GM23248 (cell line): ENCODE data around the gene FKBP4.

Source experiments
- EZH2 ChIP-seq: fragments of 200-600 bp; sonication (generic); IDR thresholded peaks from 2 replicates; pipeline ENCODE4 v1.6.1; 2018; ENCODE audit warnings: antibody characterized with exemption, mild to moderate bottlenecking; ENCODE audit not compliant: insufficient read depth, poor library complexity, severe bottlenecking
- EZH2phosphoT487 ChIP-seq: fragments of 200-600 bp; sonication (generic); IDR thresholded peaks from 2 replicates; pipeline ENCODE4 v1.6.1; 2018; ENCODE audit warnings: antibody characterized with exemption, moderate library complexity, mild to moderate bottlenecking, low read depth; ENCODE audit not compliant: insufficient read depth

GRCh38 chr12:2833327-2833726, 38.6 kb downstream of the FKBP4 start:
- TF ChIP-seq EZH2 (no peak), EZH2phosphoT487 (no peak)
